Measurements from ENCODE around the gene SNX17.
"Not testable (repeated sequence)": the region's sequence is repeated elsewhere in the genome, so short reads cannot be mapped to it uniquely, and the experiment has no call there.

The SNX17 gene

DNA sequence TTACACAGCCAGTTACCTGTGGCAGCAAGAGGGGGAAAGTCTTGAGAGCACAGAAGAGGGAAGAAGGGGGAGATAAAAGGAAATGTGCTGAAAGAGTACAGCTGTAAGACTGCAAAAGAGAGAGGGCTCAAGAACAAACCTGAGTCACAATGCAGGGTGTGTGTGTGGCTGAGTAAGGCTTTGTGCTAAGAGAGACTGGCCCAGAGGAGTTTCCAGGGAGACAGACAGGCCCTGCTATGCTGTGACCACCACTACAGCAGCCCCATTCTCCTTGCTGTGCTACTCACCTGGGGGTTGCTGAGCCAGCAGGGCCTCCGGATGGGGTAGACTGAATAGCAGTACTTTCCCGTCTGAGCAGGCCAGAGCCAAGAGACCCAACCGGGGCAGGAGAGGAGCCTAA, 35.1 kb upstream of the SNX17 start:
- ChIA-PET POLR2A (interaction anchor here (2.5 kb wide), 1 partner anchor 13 kb away, joined by 12 read pairs; the partner anchor contains the start of gene MPV17), CTCF (no interaction called here)
- TF ChIP-seq L3MBTL2 (conservative IDR thresholded peaks at IDR 0.05) = no peak
- TF ChIP-seq FOXM1 (IDR thresholded peaks at IDR 0.05; ENCODE audit: borderline replicate concordance) = no peak
- TF ChIP-seq, protein P1, sequence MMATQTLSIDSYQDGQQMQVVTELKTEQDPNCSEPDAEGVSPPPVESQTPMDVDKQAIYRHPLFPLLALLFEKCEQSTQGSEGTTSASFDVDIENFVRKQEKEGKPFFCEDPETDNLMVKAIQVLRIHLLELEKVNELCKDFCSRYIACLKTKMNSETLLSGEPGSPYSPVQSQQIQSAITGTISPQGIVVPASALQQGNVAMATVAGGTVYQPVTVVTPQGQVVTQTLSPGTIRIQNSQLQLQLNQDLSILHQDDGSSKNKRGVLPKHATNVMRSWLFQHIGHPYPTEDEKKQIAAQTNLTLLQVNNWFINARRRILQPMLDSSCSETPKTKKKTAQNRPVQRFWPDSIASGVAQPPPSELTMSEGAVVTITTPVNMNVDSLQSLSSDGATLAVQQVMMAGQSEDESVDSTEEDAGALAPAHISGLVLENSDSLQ (IDR thresholded peaks at IDR 0.05) = no peak
- TF ChIP-seq CTBP1 (IDR thresholded peaks at IDR 0.05; ENCODE audit: borderline replicate concordance) = no peak
- no peak for TF ChIP-seq HDGF (IDR thresholded peaks at IDR 0.05; ENCODE audit: borderline replicate concordance)
- TF ChIP-seq FOXK2 (IDR thresholded peaks at IDR 0.05) = no peak
- DNase-seq (ENCODE audit: extremely low spot score) = no peak

DNA sequence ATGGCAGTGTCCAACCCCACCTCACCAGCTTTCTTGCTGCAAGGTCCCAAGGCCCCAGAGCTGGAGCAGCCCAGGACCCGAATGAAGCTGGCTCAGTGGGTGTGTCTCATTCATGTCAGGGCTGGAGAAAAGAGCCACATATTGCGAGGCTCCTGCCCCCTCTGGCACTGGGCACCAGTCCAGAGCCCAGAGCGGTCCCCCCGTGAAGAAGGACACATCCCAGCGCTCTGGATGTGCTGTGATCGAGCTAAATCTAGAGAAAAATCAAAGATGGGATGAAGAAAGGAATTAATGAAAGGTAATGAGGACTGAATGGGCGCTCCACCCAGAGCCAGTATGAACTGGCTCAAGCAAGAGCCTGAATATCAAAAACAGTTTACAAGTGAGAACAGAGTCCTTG, 34.2 kb upstream of the SNX17 start:
- no peak for DNase-seq (ENCODE audit: extremely low spot score)
- TF ChIP-seq SUZ12 (IDR thresholded peaks at IDR 0.05) = no peak
- TF ChIP-seq SP1 (IDR thresholded peaks at IDR 0.05) = no peak
- TF ChIP-seq ZNF384 (IDR thresholded peaks at IDR 0.05) = no peak
- no peak for TF ChIP-seq FOXM1 (IDR thresholded peaks at IDR 0.05; ENCODE audit: borderline replicate concordance)
- no peak for TF ChIP-seq TARDBP (IDR thresholded peaks at IDR 0.05)
- ChIA-PET CTCF (no interaction called here), POLR2A (interaction anchor here (1.7 to 2.5 kb wide), 2 partner anchors 14 to 21 kb away, joined by 3 to 12 read pairs; partner anchors contain the start of gene MPV17)

DNA sequence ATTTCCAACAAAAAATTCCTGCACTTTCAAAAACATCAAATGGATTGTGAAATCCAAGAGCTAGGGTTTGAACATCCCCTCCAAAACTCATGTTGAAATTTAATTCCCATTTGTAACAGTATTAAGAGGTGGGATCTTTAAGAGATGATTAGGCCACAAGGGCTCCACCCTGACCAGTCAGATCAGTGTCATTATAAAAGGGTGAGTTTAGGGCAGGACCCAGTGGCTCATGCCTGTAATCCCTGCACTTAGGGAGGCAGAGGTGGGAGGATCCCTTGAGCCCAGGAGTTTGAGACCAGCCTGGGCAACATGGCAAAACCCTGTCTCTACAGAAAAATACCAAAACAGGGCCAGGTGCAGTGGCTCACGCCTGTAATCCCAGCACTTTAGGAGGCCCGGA, 22.8 kb upstream of the SNX17 start:
- DNase-seq (ENCODE audit: extremely low spot score) = no peak
- ChIA-PET POLR2A (no interaction called here), CTCF (no interaction called here)
- TF ChIP-seq L3MBTL2 (conservative IDR thresholded peaks at IDR 0.05) = no peak
- no peak for TF ChIP-seq SP1 (IDR thresholded peaks at IDR 0.05)
- no peak for TF ChIP-seq NFRKB (IDR thresholded peaks at IDR 0.05)
- no peak for TF ChIP-seq HDGF (IDR thresholded peaks at IDR 0.05; ENCODE audit: borderline replicate concordance)
- TF ChIP-seq CTBP1 (IDR thresholded peaks at IDR 0.05; ENCODE audit: borderline replicate concordance) = no peak
- no peak for TF ChIP-seq SUZ12 (IDR thresholded peaks at IDR 0.05)
- TF ChIP-seq ARNT (IDR thresholded peaks at IDR 0.05) = no peak
- no peak for TF ChIP-seq LEF1 (IDR thresholded peaks at IDR 0.05; ENCODE audit: borderline replicate concordance)
- TF ChIP-seq, protein P1 (IDR thresholded peaks at IDR 0.05) = no peak

DNA sequence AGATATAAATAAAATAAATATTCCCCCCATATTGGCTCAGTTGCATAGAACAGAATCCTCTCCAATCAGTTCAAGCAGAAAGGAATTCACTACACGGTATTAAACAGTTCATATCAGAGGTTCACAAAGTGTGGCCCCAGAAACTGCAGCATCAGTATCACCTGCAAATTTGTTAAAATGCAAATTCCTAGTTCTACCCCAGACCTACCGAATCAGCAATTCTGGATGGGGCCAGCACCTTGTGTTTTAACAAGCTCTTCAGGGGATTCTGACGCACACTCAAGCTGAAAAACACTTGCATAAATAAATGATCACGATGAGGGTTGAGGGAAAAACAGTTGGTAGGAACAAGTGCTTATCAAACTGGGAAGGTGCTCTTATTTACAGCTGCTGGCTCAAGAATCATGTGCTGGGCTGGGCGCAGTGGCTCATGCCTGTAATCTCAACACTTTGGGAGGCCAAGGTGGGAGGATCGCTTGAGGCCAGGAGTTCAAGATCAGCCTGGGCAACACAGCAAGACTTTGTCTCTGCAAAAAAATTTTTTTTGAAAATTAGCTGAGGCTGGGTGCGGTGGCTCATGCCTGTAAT, 20.2 kb upstream of the SNX17 start:
- DNase-seq (ENCODE audit: extremely low spot score) = no peak
- ChIA-PET POLR2A (no interaction called here), CTCF (no interaction called here)
- no peak for TF ChIP-seq FOXA1 (IDR thresholded peaks at IDR 0.05)
- TF ChIP-seq FOXM1 (IDR thresholded peaks at IDR 0.05; ENCODE audit: borderline replicate concordance) = no peak
- no peak for TF ChIP-seq ELF4 (IDR thresholded peaks at IDR 0.05)
- no peak for TF ChIP-seq LEF1 (IDR thresholded peaks at IDR 0.05; ENCODE audit: borderline replicate concordance)
- no peak for TF ChIP-seq ARNT (IDR thresholded peaks at IDR 0.05)
- TF ChIP-seq CTBP1 (IDR thresholded peaks at IDR 0.05; ENCODE audit: borderline replicate concordance) = no peak
- no peak for TF ChIP-seq SUZ12 (IDR thresholded peaks at IDR 0.05)
- no peak for TF ChIP-seq HDGF (IDR thresholded peaks at IDR 0.05; ENCODE audit: borderline replicate concordance)
- no peak for TF ChIP-seq SP1 (IDR thresholded peaks at IDR 0.05)
- no peak for TF ChIP-seq NFRKB (IDR thresholded peaks at IDR 0.05)
- no peak for TF ChIP-seq BHLHE40 (IDR thresholded peaks at IDR 0.05; ENCODE audit: borderline replicate concordance)
- no peak for TF ChIP-seq L3MBTL2 (conservative IDR thresholded peaks at IDR 0.05)
- TF ChIP-seq, protein P1 (IDR thresholded peaks at IDR 0.05) = no peak
- TF ChIP-seq TARDBP (IDR thresholded peaks at IDR 0.05) = no peak
- TF ChIP-seq FOXK2 (IDR thresholded peaks at IDR 0.05) = no peak
- no peak for TF ChIP-seq ZNF384 (IDR thresholded peaks at IDR 0.05)

DNA sequence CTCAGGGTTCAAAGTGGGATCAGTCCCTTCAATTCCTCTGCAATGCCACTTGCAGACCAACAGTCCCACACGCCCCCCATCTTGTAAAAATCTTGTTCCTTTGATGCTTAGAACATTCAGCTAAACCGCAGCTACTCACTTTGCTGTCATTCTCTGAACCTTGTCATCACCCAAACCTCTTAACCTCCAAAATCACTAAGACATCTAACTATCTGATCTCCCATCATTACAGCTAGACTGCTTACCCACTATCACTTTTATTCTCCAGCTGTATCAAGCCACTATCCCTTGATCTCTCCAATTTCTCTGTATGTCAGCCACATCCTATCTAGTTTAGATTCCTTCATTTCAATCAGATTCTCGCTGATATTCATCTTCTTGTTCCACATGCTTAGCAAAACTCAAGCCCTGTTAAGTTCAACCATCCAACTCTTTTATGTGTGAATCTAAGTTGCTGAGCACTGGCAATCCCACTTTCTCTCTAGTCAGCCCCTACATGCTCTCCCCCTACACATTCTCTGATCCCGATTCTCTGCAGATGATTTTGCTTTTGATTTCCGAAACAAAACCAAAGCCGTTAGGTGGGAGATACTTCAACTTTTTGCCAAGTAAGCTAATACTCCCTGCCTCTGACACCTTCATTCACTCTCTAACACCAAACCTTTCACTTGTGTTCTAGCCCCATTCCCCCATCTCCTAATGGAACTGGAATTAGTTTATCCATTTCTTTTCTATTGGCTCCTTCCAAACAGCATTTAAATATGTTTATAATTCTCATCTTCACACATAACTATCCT, 18.4 kb upstream of the SNX17 start:
- no peak for TF ChIP-seq SUZ12 (IDR thresholded peaks at IDR 0.05)
- POLR2A ChIA-PET = interaction anchor here (0.7 to 1.2 kb wide), 2 partner anchors 18 to 29 kb away, joined by 3 read pairs; no protein-coding TSS in a partner anchor
- CTCF ChIA-PET = no interaction called here
- no peak for DNase-seq (ENCODE audit: extremely low spot score)

DNA sequence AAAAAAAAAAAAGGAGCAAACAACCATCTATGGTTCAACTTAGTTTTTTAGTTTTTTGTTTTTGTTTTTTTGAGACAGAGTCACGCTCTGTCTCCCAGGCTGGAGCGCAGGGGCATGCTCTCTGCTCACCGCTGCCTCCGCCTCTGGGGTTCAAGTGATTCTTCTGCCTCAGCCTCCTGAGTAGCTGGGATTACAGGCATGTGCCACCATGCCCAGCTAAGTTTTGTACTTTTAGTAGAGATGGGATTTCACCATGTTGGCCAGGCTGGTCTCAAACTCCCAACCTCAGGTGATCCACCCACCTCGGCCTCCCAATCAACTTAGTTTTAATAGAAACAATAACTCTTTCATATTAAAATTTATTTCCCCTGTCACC, 17.0 kb upstream of the SNX17 start:
- ChIA-PET POLR2A (interaction anchor here (0.9 to 1.1 kb wide), 5 partner anchors 11 to 56 kb away, joined by 3 to 8 read pairs (median 4); partner anchors contain the start of genes EIF2B4, MPV17 and PPM1G), CTCF (interaction anchor here (0.6 to 0.7 kb wide), 2 partner anchors 24 to 140 kb away, joined by 3 read pairs; no protein-coding TSS in a partner anchor)
- not testable (repeated sequence) for DNase-seq (ENCODE audit: extremely low spot score)
